ENCODE results near the gene BBLN. TPM values are rescaled to one million over a fixed set of nuclear protein-coding genes. Genes with fewer than 3 reads are reported as not detected.

The BBLN gene
- total and polyA plus RNA-seq, 2 donors (not counting 1 experiment from before 2014, with no cell fraction given) = 44.3 to 148 TPM

DNA sequence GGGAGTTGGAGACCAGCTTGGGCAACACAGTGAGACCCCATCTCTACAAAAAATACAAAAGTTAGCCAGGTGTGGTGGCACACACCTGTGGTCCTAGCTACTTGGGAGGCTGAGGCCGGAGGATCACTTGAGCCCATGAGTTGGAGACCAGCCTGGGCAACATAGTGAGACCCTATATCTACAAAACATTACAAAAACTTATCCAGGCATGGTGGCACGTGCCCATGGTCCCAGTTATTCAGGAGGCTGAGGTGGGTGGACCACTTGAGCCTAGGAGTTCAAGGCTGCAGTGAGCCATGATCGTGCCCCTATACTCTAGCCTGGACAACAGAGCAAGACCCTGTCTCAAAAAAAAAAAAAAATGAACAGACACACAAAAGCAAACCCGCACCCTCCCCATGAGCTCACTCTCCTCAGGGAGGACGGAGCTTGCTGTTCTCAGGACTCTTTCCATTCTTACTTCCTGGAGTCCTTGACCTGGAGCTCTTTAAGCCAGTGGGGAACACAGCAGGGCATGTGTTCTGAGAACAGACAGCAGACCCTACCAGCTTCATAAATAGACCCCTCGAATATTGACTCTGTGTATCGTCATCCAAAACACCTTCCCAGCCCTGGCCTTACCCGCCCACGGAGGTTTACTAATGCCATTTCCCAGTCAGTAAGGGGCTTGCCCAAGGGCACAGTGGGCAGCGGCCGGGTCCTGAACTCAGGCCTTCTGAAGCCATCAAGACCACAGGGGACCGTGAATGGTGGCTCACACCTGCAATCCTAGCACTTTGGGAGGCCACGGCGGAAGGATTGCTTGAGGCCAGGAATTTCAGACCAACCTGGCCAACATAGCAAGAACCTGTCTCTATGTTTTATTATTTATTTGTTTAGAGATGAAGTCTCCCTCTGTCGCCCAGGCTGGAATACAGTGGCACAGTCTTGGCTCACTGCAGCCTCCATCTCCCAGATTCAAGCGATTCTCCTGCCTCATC, 43.7 kb upstream of the BBLN start:
- no peak for ATAC-seq (ENCODE audit: low read depth)
- Mint-ChIP-seq H3K4me1 (peaks cover 38% of the 10 kb centered on the region), H3K27ac (peak overlapping the region; percentile 91), H3K27me3 (no peaks in the 10 kb centered on the region), H3K9me3 (ENCODE audit: insufficient read depth) (no peaks in the 10 kb centered on the region), H3K4me3 (peak overlapping the region; percentile 69)
- no peak for DNase-seq
- H3K79me2 ChIP-seq (ENCODE audit: control insufficient read depth, insufficient read depth, low read length) = peaks cover 8% of the 10 kb centered on the region
- peak overlapping the region; percentile 68 to 70 for H3K27ac ChIP-seq (ENCODE audit: low read length in 2 of 2)
- H3K4me3 ChIP-seq (ENCODE audit: control extremely low read depth in 1 of 5, extremely low read depth in 1 of 5, insufficient read depth in 1 of 5, low read depth in 2 of 5, low read length in 4 of 5) = no peak overlapping the region
- 90% methylated on average over 11 of the region's 16 CpGs for WGBS (ENCODE audit: insufficient coverage)
- H3K9ac ChIP-seq (ENCODE audit: low read length) = no peak overlapping the region
- intact Hi-C loops (cut with micrococcal nuclease) = loop anchor here (1.0 to 5.0 kb wide), 7 partner anchors 11 to 173 kb away; partner anchors contain the start of genes NAIF1 and PTGES2
- peaks cover 0 to 17% of the 10 kb centered on the region in 2 experiments for H3K36me3 ChIP-seq (replicated peaks in 1 of 2; ENCODE audit: control extremely low read depth in 1 of 2, control insufficient read depth in 1 of 2, extremely low read depth in 1 of 2, insufficient read depth in 2 of 2, low read length in 1 of 2)
- ChIA-PET CTCF (interaction anchor here (0.8 to 5.7 kb wide), 27 partner anchors 11 to 247 kb away, joined by 3 to 49 read pairs (median 6); partner anchors contain the start of genes EEIG1, NAIF1, PTGES2 and SLC25A25), POLR2A (interaction anchor here (0.5 to 1.9 kb wide), 11 partner anchors 8 to 896 kb away, joined by 3 to 12 read pairs (median 4); partner anchors contain the start of genes NAIF1, PTGES2 and SLC25A25)
- TF ChIP-seq CTCF (IDR thresholded peaks at IDR 0.05) (no peak), EZH2 (IDR thresholded peaks at IDR 0.05; ENCODE audit: borderline replicate concordance, insufficient read depth, low read depth, low read length, poor library complexity, severe bottlenecking) (no peak)
- H3K27me3 ChIP-seq (replicated peaks in 1 of 4; ENCODE audit: control extremely low read depth in 1 of 4, control insufficient read depth in 3 of 4, insufficient read depth in 4 of 4, low read length in 3 of 4) = no peaks in the 10 kb centered on the region
- peak overlapping the region; percentile 65 for H3K4me2 ChIP-seq (replicated peaks; ENCODE audit: low read depth, low read length, poor library complexity, severe bottlenecking)
- peaks cover 37 to 42% of the 10 kb centered on the region in 2 donors for H3K4me1 ChIP-seq (ENCODE audit: control insufficient read depth in 2 of 2, insufficient read depth in 2 of 2, low read length in 2 of 2)
- H2AFZ ChIP-seq (ENCODE audit: insufficient read depth, low read depth, low read length, poor library complexity, severe bottlenecking) = no peak overlapping the region
- peaks cover 0 to 6% (median 0%) of the 10 kb centered on the region in 3 donors for H3K9me3 ChIP-seq (ENCODE audit: control extremely low read depth in 1 of 3, control insufficient read depth in 2 of 3, insufficient read depth in 1 of 3, low read length in 2 of 3)
- H4K20me1 ChIP-seq (ENCODE audit: control insufficient read depth, insufficient read depth, low read length, poor library complexity, severe bottlenecking) = peaks cover 6% of the 10 kb centered on the region

Data from B cell (primary cell).